ENCODE data around the gene ST3GAL6.
"Not testable (repeated sequence)": the region's sequence is repeated elsewhere in the genome, so short reads cannot be mapped to it uniquely, and the experiment has no call there.

ST3GAL6 gene

DNA sequence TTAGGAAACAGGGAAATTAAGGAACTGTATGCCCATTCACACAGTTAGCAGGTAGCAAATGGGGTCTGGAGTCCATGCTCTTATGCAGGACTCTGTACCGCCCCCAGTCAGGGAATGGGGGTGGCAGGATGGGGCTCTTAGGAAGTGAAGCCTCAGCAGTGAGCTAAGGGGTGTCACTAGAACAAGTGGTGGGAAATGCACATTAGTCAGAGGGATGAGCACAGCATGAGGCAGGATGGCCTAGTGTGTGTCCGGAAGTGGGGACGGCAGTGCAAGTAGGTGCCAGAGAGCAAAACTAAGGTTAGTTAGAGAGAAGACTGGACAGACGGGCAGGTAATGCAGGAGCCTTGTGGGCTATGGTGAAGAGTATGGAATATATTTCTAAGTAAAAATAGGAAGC, 60.7 kb downstream of the ST3GAL6 start:
- peaks cover 10% of the 10 kb centered on the region for H3K27me3 Mint-ChIP-seq
- peaks cover 2% of the 10 kb centered on the region for H3K36me3 Mint-ChIP-seq (ENCODE audit: insufficient read depth)
- no peak overlapping the region for H3K27ac Mint-ChIP-seq (ENCODE audit: low read depth)
- ATAC-seq (replicated peaks; ENCODE audit: extremely low read depth, poor library complexity, severe bottlenecking) (no peak), DNase-seq (ENCODE audit: low spot score in 2 of 2) (no peak)
- no peak overlapping the region for H3K4me3 Mint-ChIP-seq
- no peaks in the 10 kb centered on the region for H3K4me1 Mint-ChIP-seq
- H3K9me3 Mint-ChIP-seq = no peaks in the 10 kb centered on the region

DNA sequence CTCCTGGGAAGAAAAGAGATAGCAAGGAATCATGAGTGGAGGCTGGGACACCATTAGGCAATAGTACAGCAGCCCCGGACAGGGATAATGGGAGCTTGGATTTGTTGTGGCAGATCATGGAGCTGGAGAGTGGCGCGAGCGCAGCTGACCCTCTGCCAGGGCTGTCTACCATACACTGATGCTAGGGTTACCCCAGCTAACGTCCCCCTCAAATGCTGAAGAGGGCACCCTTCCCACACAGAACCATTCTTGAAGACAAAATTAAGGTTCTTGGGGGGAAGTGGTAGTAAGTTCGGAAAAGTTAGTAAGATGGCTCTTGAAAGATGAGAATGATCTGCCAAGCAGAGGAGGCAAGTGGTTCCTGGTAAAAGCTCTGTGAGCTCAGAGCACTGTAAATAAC, 61.1 kb downstream of the ST3GAL6 start:
- ATAC-seq (replicated peaks; ENCODE audit: extremely low read depth, poor library complexity, severe bottlenecking) (no peak), DNase-seq (ENCODE audit: low spot score in 2 of 2) (no peak)
- H3K4me3 Mint-ChIP-seq = no peak overlapping the region
- no peak overlapping the region for H3K27ac Mint-ChIP-seq (ENCODE audit: low read depth)
- peaks cover 2% of the 10 kb centered on the region for H3K36me3 Mint-ChIP-seq (ENCODE audit: insufficient read depth)
- H3K27me3 Mint-ChIP-seq = peaks cover 10% of the 10 kb centered on the region
- no peaks in the 10 kb centered on the region for H3K4me1 Mint-ChIP-seq
- H3K9me3 Mint-ChIP-seq = no peaks in the 10 kb centered on the region

DNA sequence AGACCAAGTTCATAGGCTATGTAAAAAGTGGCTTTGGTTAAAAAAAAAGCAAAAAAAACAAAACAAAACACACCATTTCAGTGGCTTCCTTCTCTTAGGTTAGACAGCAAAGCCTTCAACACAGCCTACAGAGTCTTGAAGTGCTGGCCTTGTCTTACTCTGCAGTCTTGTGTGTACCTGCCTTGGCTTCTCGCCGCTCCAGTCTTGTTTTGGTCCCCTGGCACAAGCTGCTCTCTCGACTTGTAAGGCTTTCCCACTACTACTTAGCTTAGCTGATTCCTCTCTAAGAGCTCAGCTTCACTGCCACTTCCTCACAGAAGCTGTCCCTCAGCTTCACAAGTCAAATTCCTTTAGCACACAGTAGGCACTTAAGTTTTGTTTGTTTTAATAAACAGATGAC, 63.0 kb downstream of the ST3GAL6 start:
- H3K4me1 Mint-ChIP-seq = no peaks in the 10 kb centered on the region

DNA sequence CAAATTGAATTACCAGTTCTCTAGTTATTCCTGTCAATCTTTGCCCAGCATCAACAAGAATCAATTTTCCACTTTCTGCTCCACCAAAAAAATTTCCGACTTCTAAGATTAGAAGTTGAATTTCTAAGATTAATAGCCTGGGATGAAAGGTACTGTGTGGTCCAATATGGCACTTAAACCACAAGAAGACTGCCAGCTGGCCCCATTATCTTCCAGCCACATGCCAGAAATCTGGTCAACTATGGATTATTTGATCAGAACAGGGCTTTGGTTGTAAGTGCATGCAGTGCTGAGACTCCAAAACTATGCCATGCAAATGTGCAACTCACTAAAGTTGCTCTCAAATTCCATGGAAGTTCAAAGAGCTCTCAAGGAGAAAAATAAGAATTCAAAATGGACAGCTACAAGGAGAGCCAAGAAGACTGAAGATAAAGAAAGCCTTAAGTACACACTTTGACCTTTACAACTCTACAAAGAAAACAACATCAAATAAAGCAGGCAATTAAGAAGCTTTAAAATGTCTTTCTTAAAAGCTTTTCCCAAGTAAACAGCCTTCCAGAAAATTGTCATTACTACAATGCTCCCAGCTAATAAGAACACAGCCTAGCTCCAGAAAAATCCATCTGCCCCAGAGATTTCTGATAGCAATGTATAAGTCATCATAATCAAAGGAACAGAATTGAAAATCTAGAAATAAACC, 64.2 kb downstream of the ST3GAL6 start:
- H3K27ac Mint-ChIP-seq (ENCODE audit: low read depth) = no peak overlapping the region
- peaks cover 2% of the 10 kb centered on the region for H3K36me3 Mint-ChIP-seq (ENCODE audit: insufficient read depth)
- H3K27me3 Mint-ChIP-seq = peaks cover 10% of the 10 kb centered on the region
- H3K4me3 Mint-ChIP-seq = no peak overlapping the region
- ATAC-seq (replicated peaks; ENCODE audit: extremely low read depth, poor library complexity, severe bottlenecking) (no peak), DNase-seq (ENCODE audit: low spot score in 2 of 2) (no peak)
- no peaks in the 10 kb centered on the region for H3K4me1 Mint-ChIP-seq
- H3K9me3 Mint-ChIP-seq = no peaks in the 10 kb centered on the region

More for the DNA sequence above, 63.0 kb downstream of the ST3GAL6 start:
- H3K27me3 Mint-ChIP-seq = peaks cover 10% of the 10 kb centered on the region
- DNase-seq (ENCODE audit: low spot score in 2 of 2) = no peak
- peaks cover 2% of the 10 kb centered on the region for H3K36me3 Mint-ChIP-seq (ENCODE audit: insufficient read depth)
- no peak for ATAC-seq (replicated peaks; ENCODE audit: extremely low read depth, poor library complexity, severe bottlenecking)
- H3K27ac Mint-ChIP-seq (ENCODE audit: low read depth) = no peak overlapping the region
- no peak overlapping the region for H3K4me3 Mint-ChIP-seq
- no peaks in the 10 kb centered on the region for H3K9me3 Mint-ChIP-seq

DNA sequence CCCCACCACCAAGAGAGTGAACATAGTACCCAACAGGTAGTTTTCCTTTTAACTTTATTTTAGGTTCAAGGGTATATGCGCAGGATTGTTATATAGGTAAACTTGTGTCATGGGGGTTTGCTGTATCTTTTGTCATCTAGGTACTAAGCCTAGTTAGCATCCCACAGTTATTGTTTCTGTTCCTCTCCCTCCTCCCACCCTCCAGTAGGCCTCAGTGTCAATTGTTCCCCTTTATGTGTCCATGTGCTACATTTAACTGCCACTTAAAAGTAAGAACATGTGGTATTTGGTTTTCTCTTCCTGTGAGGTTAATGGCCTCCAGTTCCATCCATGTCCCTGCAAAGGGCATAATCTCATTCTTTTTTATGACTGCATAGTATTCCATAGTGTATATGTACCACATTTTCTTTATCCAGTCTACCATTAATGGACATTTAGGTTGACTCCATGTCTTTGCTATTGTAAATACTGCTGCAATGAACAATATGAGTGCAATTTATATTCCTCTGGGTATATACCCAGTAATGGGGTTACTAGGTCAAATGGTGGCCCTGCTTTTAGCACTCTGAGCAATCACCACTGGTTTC, 66.2 kb downstream of the ST3GAL6 start:
- H3K9me3 Mint-ChIP-seq = no peaks in the 10 kb centered on the region
- H3K4me3 Mint-ChIP-seq = no peak overlapping the region
- H3K27ac Mint-ChIP-seq (ENCODE audit: low read depth) = no peak overlapping the region
- H3K4me1 Mint-ChIP-seq = no peaks in the 10 kb centered on the region
- DNase-seq (ENCODE audit: low spot score in 2 of 2) (no peak), ATAC-seq (replicated peaks; ENCODE audit: extremely low read depth, poor library complexity, severe bottlenecking) (no peak)
- H3K36me3 Mint-ChIP-seq (ENCODE audit: insufficient read depth) = no peaks in the 10 kb centered on the region
- H3K27me3 Mint-ChIP-seq = no peaks in the 10 kb centered on the region

DNA sequence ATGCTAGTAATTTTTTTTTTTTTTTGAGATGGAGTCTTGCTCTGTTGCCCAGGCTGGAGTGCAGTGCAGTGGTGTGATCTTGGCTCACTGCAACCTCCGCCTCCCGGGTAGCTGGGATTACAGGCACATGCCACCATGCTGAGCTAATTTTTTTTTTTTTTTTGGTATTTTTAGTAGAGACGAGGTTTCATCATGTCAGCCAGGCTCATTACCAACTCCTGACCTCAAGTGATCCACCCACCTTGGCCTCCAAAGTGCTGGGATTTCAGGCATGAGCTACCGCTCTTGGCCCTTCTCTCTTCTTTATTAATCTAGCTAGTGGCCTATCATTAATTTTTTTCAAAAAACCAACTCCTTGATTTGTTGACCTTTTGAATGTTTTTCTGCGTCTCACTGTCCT, 67.9 kb downstream of the ST3GAL6 start:
- not testable (repeated sequence) for H3K27me3 Mint-ChIP-seq; H3K36me3 Mint-ChIP-seq (ENCODE audit: insufficient read depth); H3K4me1 Mint-ChIP-seq; ATAC-seq (replicated peaks; ENCODE audit: extremely low read depth, poor library complexity, severe bottlenecking); H3K9me3 Mint-ChIP-seq; DNase-seq (ENCODE audit: low spot score in 2 of 2); H3K4me3 Mint-ChIP-seq; H3K27ac Mint-ChIP-seq (ENCODE audit: low read depth)

DNA sequence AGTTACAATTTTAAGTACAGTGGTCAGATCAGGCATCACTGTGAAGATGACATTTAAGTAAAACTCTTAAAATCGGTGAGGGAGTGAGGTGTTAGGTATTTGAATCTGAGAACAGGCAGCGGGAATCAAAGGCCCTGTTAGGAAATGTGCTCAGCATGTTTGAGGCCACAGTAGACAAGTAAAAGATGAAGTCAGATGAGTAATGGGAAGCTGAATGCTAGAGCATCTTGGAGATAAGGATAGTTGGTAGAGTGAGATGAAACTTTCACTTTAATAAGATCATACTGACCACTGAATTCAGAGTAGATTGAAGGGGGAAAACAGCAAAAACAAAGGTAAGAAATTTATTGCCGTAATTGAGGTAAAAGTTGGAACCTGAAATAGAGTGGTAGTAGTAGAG, 76.7 kb downstream of the ST3GAL6 start:
- Mint-ChIP-seq H3K9me3 (peaks cover 5% of the 10 kb centered on the region), H3K27me3 (peaks cover 12% of the 10 kb centered on the region), H3K27ac (ENCODE audit: low read depth) (no peak overlapping the region), H3K4me1 (peaks cover 5% of the 10 kb centered on the region), H3K36me3 (ENCODE audit: insufficient read depth) (no peaks in the 10 kb centered on the region), H3K4me3 (no peak overlapping the region)
- ATAC-seq (replicated peaks; ENCODE audit: extremely low read depth, poor library complexity, severe bottlenecking) (no peak), DNase-seq (ENCODE audit: low spot score in 2 of 2) (no peak)

DNA sequence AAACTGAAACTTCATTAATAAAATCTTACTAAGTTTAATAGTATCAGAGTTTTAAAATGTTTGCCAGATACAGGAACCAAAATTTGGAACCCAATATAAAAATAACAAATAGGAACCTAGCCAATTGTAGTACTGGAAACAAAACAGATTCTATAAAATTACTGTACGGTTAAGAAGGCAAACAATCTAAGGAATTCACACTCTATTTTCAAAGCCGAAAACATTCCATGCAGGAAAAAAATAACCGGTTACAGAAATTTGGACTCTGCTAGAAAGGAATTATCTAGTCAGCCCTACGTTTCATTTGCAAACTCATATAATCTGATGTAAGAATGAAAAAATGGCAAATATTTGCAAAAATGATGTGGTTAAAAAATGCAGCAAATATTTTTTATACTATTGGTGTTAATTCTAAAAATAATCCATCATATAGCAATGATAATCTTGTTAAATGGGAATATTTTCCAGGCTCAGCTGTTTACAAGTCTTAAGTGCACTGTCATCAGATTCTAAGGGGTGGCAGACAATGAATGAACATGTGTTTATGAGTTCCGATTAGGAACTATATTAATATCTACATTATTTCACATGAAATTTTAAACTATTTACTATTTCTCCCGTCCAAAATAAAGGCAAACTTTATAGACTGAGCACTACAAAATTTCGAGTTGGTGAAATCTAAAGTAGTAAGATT, 80.3 kb downstream of the ST3GAL6 start:
- Mint-ChIP-seq H3K27ac (ENCODE audit: low read depth) (no peak overlapping the region), H3K27me3 (peaks cover 12% of the 10 kb centered on the region), H3K9me3 (peaks cover 5% of the 10 kb centered on the region), H3K36me3 (ENCODE audit: insufficient read depth) (no peaks in the 10 kb centered on the region), H3K4me3 (no peak overlapping the region), H3K4me1 (peaks cover 5% of the 10 kb centered on the region)
- ATAC-seq (replicated peaks; ENCODE audit: extremely low read depth, poor library complexity, severe bottlenecking) (no peak), DNase-seq (ENCODE audit: low spot score in 2 of 2) (no peak)

Measured in central memory CD8-positive, alpha-beta T cell (primary cell).